Keratinocyte (primary cell): ENCODE measurements around the gene ANKRD44.

Experiments used
- CTCF ChIP-seq, 3 experiments: IDR thresholded peaks in 1 of 3; conservative IDR thresholded peaks in 1 of 3; optimal IDR thresholded peaks in 1 of 3; 2 replicates in 2 of 3; 3 replicates in 1 of 3; pipeline versions ENCODE3 to v1.5.1; 2011; ENCODE audit warnings: low read length in 3 of 3, mild to moderate bottlenecking in 3 of 3, moderate library complexity in 2 of 3, control low read depth in 1 of 3, inconsistent platforms in 1 of 3; ENCODE audit not compliant: insufficient read depth in 2 of 3; ENCODE audit errors: extremely low read depth in 1 of 3
- EZH2 ChIP-seq: IDR thresholded peaks from one replicate; pipeline ENCODE4 v1.6.1; 2012; ENCODE audit warnings: inconsistent platforms, mild to moderate bottlenecking, low read length, moderate library complexity

- no peak for TF ChIP-seq CTCF (optimal IDR thresholded peaks at IDR 0.05 in 1 of 3, IDR thresholded peaks at IDR 0.05 in 1 of 3, conservative IDR thresholded peaks at IDR 0.05 in 1 of 3; ENCODE audit: extremely low read depth in 1 of 3, insufficient read depth in 2 of 3, low read length in 3 of 3)
- no peak for TF ChIP-seq EZH2
Observed at GRCh38 chr2:197207106-197207505, 103.5 kb downstream of the ANKRD44 start.
